ENCODE results near the gene SSTR1. TPM values are rescaled to one million over a fixed set of nuclear protein-coding genes. Genes with fewer than 3 reads are reported as not detected.

The SSTR1 gene
- total RNA-seq (2014; rRNA removed; shearing (Covaris generic)) (not detected in 2 replicates), total RNA-seq (2022) (not detected in 2 replicates), Bru-seq, nascent RNA (not detected), BruChase-seq, experiment 1, labeled RNA remaining after a 6-hour chase (not detected), BruChase-seq, experiment 2, labeled RNA remaining after a 2-hour chase (not detected)
- long read RNA-seq = 0 reads

- no peak within 1 kb of the TSS for H3K4me2 ChIP-seq (ENCODE audit: low read length)
- intact Hi-C loops (cut with micrococcal nuclease; ENCODE audit: unreplicated experiment) = no loop called here
- H2AFZ ChIP-seq (ENCODE audit: low read length) = no peak within 1 kb of the TSS
- no peak for TF ChIP-seq EZH2phosphoT487 (IDR thresholded peaks at IDR 0.05; ENCODE audit: borderline replicate concordance, low read depth, low read length)
- TF ChIP-seq CTCF (conservative IDR thresholded peaks at IDR 0.05; ENCODE audit: low read length) = no peak
- H3K9me3 ChIP-seq (ENCODE audit: low read length) = peaks cover 19% of the 10 kb centered on the region
- H3K27ac ChIP-seq (ENCODE audit: low read depth, low read length, poor library complexity, severe bottlenecking) = no peak within 1 kb of the TSS
- BruUV-seq (replicated peaks) = no TSS peak
- POLR2A ChIA-PET = interaction anchor here (1.0 kb wide), 1 partner anchor 50 kb away, joined by 3 read pairs; no protein-coding TSS in a partner anchor
- no peak for DNase-seq (ENCODE audit: low spot score)
- H3K36me3 ChIP-seq (ENCODE audit: insufficient read depth, low read length) = no peaks in the 10 kb centered on the region
- no peaks in the 10 kb centered on the region for H4K20me1 ChIP-seq (ENCODE audit: insufficient read depth, low read length)
- H3K79me2 ChIP-seq (ENCODE audit: insufficient read depth, low read depth, low read length) = no peaks in the 10 kb centered on the region
- no peaks in the 10 kb centered on the region for H3K9me2 ChIP-seq (ENCODE audit: insufficient read depth, low read length)
- CTCF ChIA-PET (ENCODE audit: unreplicated experiment) = no interaction called here
- H3K4me3 ChIP-seq (ENCODE audit: low read depth, low read length, poor library complexity, severe bottlenecking) = no peak within 1 kb of the TSS
- peaks cover 8% of the 10 kb centered on the region for H3K4me1 ChIP-seq (ENCODE audit: insufficient read depth, low read length, poor library complexity, severe bottlenecking)
Measured at GRCh38 chr14:38207736-38208617, at the start of gene SSTR1. SSTR1 (plus strand) TSS chr14:38207904; CDS start chr14:38209390, 1,486 bp downstream.

- POLR2A ChIA-PET = interaction anchor here (0.7 to 2.4 kb wide), 10 partner anchors 8 to 167 kb away, joined by 3 to 10 read pairs (median 3); partner anchors contain the start of gene SSTR1
- intact Hi-C loops (cut with micrococcal nuclease; ENCODE audit: unreplicated experiment) = no loop called here
- TF ChIP-seq EZH2phosphoT487 (IDR thresholded peaks at IDR 0.05; ENCODE audit: borderline replicate concordance, low read depth, low read length) (no peak), CTCF (conservative IDR thresholded peaks at IDR 0.05; ENCODE audit: low read length) (no peak)
Measured at GRCh38 chr14:38158468-38158867, 49.2 kb upstream of the SSTR1 start.

More at GRCh38 chr14:38158468-38158867, 49.2 kb upstream of the SSTR1 start:
- H3K36me3 ChIP-seq (ENCODE audit: insufficient read depth, low read length) = no peaks in the 10 kb centered on the region
- H3K79me2 ChIP-seq (ENCODE audit: insufficient read depth, low read depth, low read length) = no peaks in the 10 kb centered on the region
- no peaks in the 10 kb centered on the region for H3K9me3 ChIP-seq (ENCODE audit: low read length)
- H3K4me3 ChIP-seq (ENCODE audit: low read depth, low read length, poor library complexity, severe bottlenecking) = no peak overlapping the region
- CTCF ChIA-PET (ENCODE audit: unreplicated experiment) = no interaction called here
- H3K27ac ChIP-seq (ENCODE audit: low read depth, low read length, poor library complexity, severe bottlenecking) = no peak overlapping the region
- no peak overlapping the region for H3K4me2 ChIP-seq (ENCODE audit: low read length)
- H3K4me1 ChIP-seq (ENCODE audit: insufficient read depth, low read length, poor library complexity, severe bottlenecking) = peaks cover 3% of the 10 kb centered on the region
- no peaks in the 10 kb centered on the region for H4K20me1 ChIP-seq (ENCODE audit: insufficient read depth, low read length)
- no peak overlapping the region for H2AFZ ChIP-seq (ENCODE audit: low read length)
- no TSS peak for BruUV-seq (replicated peaks)
- no peak for DNase-seq (ENCODE audit: low spot score)
- no peaks in the 10 kb centered on the region for H3K9me2 ChIP-seq (ENCODE audit: insufficient read depth, low read length)

All from OCI-LY7 (cell line).